Measurements from ENCODE around the gene CYP4Z1. TPM values are rescaled to one million over a fixed set of nuclear protein-coding genes. Genes with fewer than 3 reads are reported as not detected.

CYP4Z1 gene
- polyA plus RNA-seq, 4 donors = 0.19 to 0.77 (median 0.27) TPM

Other genes starting within 250 kb of the CYP4Z1 start
- 10 to 100 TPM; 37.8 to 55.3 (median 46.3) TPM for gene CYP4A11, start 125.8 kb upstream of the CYP4Z1 start, polyA plus RNA-seq (ENCODE audit: insufficient read length in 4 of 4)
- gene CYP4X1, start 43.6 kb upstream of the CYP4Z1 start, polyA plus RNA-seq (ENCODE audit: insufficient read length in 4 of 4) = 10 to 100 TPM in 3 of 4 donors, 1 to 10 TPM in 1; 8.2 to 13.4 (median 11.6) TPM
- 1 to 10 TPM; 5.1 to 7.8 (median 7.5) TPM for gene CYP4A22, start 70.2 kb downstream of the CYP4Z1 start, polyA plus RNA-seq (ENCODE audit: insufficient read length in 4 of 4)
- 10 to 100 TPM; 39.5 to 60.3 (median 49.0) TPM for gene PDZK1IP1, start 122.8 kb downstream of the CYP4Z1 start, polyA plus RNA-seq (ENCODE audit: insufficient read length in 4 of 4)
- gene TAL1, start 165.0 kb downstream of the CYP4Z1 start, polyA plus RNA-seq (ENCODE audit: insufficient read length in 4 of 4) = 1 to 10 TPM; 4.2 to 6.3 (median 4.7) TPM
- 1 to 10 TPM; 7.9 to 9.2 (median 8.9) TPM for gene STIL, start 246.9 kb downstream of the CYP4Z1 start, polyA plus RNA-seq (ENCODE audit: insufficient read length in 4 of 4)

Measured in right renal pelvis (tissue), 4 donors.